ENCODE data around the gene USP34. TPM values are rescaled to one million over a fixed set of nuclear protein-coding genes. Genes with fewer than 3 reads are reported as not detected.

USP34 gene
- total and polyA plus RNA-seq, 2 experiments from 2014 or later: 81.8 to 157 TPM

- Histone ChIP-seq H3K4me2 (no peak overlapping the region), H4K20me1 (replicated peaks; ENCODE audit: insufficient read depth) (no peaks in the 10 kb centered on the region; the same call in 1 of the 2 replicates), H3K36me3 (ENCODE audit: insufficient read depth) (no peaks in the 10 kb centered on the region), H3K4me3 (no peak overlapping the region), H3K4me1 (ENCODE audit: insufficient read depth) (peaks cover 17% of the 10 kb centered on the region; the same call in 1 of the 2 replicates), H3F3A (replicated peaks; ENCODE audit: low read depth) (no peaks in the 10 kb centered on the region), H3K27ac (ENCODE audit: low read depth) (no peak overlapping the region), H2AFZ (no peak overlapping the region), H3K79me2 (replicated peaks; ENCODE audit: insufficient read depth) (peaks cover 52% of the 10 kb centered on the region), H3K9me2 (ENCODE audit: insufficient read depth) (no peaks in the 10 kb centered on the region), H3K27me3 (ENCODE audit: insufficient read depth) (no peaks in the 10 kb centered on the region)
- Mint-ChIP-seq H3K36me3 (ENCODE audit: low read depth) (peaks cover 32% of the 10 kb centered on the region; the same call in 2 of the 3 replicates), H3K27ac (no peak overlapping the region; the same call in none of the 2 replicates), H3K27me3 (ENCODE audit: insufficient read depth, low read depth, poor library complexity) (peaks cover 5% of the 10 kb centered on the region), H3K4me3 (no peak overlapping the region), H3K4me1 (peaks cover 36% of the 10 kb centered on the region), H3K9me3 (no peaks in the 10 kb centered on the region)
- DNase-seq (ENCODE audit: low spot score) (no peak), ATAC-seq (no peak)
- TF ChIP-seq JUNB (IDR thresholded peaks at IDR 0.05; ENCODE audit: unreplicated experiment) (no peak), POLR2AphosphoS5 (IDR thresholded peaks at IDR 0.05; ENCODE audit: low read depth) (no peak), ETS1 (IDR thresholded peaks at IDR 0.05) (no peak), NANOG (IDR thresholded peaks at IDR 0.05; ENCODE audit: borderline replicate concordance) (no peak), EZH2 (IDR thresholded peaks at IDR 0.05; ENCODE audit: low read depth, unreplicated experiment) (no peak), EZH2phosphoT487 (IDR thresholded peaks at IDR 0.05; ENCODE audit: unreplicated experiment) (no peak), REST (IDR thresholded peaks at IDR 0.05; ENCODE audit: unreplicated experiment) (no peak), STAT1 (IDR thresholded peaks at IDR 0.05; ENCODE audit: unreplicated experiment) (no peak), ZNF114 (CRISPR knock-in tag; IDR thresholded peaks at IDR 0.05) (no peak), CREB1 (CRISPR knock-in tag; IDR thresholded peaks at IDR 0.05; ENCODE audit: low read depth) (no peak), ZNF331 (CRISPR knock-in tag; IDR thresholded peaks at IDR 0.05; ENCODE audit: low read depth) (no peak)
- TF ChIP-seq, protein P1, sequence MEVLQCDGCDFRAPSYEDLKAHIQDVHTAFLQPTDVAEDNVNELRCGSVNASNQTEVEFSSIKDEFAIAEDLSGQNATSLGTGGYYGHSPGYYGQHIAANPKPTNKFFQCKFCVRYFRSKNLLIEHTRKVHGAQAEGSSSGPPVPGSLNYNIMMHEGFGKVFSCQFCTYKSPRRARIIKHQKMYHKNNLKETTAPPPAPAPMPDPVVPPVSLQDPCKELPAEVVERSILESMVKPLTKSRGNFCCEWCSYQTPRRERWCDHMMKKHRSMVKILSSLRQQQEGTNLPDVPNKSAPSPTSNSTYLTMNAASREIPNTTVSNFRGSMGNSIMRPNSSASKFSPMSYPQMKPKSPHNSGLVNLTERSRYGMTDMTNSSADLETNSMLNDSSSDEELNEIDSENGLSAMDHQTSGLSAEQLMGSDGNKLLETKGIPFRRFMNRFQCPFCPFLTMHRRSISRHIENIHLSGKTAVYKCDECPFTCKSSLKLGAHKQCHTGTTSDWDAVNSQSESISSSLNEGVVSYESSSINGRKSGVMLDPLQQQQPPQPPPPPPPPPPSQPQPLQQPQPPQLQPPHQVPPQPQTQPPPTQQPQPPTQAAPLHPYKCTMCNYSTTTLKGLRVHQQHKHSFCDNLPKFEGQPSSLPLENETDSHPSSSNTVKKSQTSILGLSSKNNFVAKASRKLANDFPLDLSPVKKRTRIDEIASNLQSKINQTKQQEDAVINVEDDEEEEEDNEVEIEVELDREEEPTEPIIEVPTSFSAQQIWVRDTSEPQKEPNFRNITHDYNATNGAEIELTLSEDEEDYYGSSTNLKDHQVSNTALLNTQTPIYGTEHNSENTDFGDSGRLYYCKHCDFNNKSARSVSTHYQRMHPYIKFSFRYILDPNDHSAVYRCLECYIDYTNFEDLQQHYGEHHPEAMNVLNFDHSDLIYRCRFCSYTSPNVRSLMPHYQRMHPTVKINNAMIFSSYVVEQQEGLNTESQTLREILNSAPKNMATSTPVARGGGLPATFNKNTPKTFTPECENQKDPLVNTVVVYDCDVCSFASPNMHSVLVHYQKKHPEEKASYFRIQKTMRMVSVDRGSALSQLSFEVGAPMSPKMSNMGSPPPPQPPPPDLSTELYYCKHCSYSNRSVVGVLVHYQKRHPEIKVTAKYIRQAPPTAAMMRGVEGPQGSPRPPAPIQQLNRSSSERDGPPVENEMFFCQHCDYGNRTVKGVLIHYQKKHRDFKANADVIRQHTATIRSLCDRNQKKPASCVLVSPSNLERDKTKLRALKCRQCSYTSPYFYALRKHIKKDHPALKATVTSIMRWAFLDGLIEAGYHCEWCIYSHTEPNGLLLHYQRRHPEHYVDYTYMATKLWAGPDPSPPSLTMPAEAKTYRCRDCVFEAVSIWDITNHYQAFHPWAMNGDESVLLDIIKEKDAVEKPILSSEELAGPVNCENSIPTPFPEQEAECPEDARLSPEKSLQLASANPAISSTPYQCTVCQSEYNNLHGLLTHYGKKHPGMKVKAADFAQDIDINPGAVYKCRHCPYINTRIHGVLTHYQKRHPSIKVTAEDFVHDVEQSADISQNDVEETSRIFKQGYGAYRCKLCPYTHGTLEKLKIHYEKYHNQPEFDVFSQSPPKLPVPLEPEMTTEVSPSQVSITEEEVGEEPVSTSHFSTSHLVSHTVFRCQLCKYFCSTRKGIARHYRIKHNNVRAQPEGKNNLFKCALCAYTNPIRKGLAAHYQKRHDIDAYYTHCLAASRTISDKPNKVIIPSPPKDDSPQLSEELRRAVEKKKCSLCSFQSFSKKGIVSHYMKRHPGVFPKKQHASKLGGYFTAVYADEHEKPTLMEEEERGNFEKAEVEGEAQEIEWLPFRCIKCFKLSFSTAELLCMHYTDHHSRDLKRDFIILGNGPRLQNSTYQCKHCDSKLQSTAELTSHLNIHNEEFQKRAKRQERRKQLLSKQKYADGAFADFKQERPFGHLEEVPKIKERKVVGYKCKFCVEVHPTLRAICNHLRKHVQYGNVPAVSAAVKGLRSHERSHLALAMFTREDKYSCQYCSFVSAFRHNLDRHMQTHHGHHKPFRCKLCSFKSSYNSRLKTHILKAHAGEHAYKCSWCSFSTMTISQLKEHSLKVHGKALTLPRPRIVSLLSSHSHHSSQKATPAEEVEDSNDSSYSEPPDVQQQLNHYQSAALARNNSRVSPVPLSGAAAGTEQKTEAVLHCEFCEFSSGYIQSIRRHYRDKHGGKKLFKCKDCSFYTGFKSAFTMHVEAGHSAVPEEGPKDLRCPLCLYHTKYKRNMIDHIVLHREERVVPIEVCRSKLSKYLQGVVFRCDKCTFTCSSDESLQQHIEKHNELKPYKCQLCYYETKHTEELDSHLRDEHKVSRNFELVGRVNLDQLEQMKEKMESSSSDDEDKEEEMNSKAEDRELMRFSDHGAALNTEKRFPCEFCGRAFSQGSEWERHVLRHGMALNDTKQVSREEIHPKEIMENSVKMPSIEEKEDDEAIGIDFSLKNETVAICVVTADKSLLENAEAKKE (CRISPR knock-in tag; IDR thresholded peaks at IDR 0.05): no peak
- TF ChIP-seq, protein P2, sequence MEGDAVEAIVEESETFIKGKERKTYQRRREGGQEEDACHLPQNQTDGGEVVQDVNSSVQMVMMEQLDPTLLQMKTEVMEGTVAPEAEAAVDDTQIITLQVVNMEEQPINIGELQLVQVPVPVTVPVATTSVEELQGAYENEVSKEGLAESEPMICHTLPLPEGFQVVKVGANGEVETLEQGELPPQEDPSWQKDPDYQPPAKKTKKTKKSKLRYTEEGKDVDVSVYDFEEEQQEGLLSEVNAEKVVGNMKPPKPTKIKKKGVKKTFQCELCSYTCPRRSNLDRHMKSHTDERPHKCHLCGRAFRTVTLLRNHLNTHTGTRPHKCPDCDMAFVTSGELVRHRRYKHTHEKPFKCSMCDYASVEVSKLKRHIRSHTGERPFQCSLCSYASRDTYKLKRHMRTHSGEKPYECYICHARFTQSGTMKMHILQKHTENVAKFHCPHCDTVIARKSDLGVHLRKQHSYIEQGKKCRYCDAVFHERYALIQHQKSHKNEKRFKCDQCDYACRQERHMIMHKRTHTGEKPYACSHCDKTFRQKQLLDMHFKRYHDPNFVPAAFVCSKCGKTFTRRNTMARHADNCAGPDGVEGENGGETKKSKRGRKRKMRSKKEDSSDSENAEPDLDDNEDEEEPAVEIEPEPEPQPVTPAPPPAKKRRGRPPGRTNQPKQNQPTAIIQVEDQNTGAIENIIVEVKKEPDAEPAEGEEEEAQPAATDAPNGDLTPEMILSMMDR (conservative IDR thresholded peaks at IDR 0.05; ENCODE audit: low read depth in 2 of 2): no peak
These were observed 117.0 kb downstream of the USP34 start for GRCh38 chr2:61353909-61354308.
